Astrocyte (in vitro differentiated cells and primary cell): ENCODE results near the gene RNU6-7. TPM values are rescaled to one million over a fixed set of nuclear protein-coding genes. Genes with fewer than 3 reads are reported as not detected.

ENCODE experiments used
- DNase-seq: peaks from one replicate; pipeline ENCODE4 v3.0.0-alpha.2; 2010; ENCODE audit warnings: low read depth
- FAIRE-seq: peaks from 2 replicates; lab custom pipeline; 2011; peaks lifted over from hg19 to GRCh38; lab: Jason Lieb, UNC
- H2AFZ ChIP-seq: 2 replicates; pipeline ENCODE4 v1.6.0; 2012; ENCODE audit warnings: low read depth, low read length, inconsistent platforms
- H3K27ac ChIP-seq: 2 replicates; pipeline ENCODE4 v1.5.1; 2011; ENCODE audit warnings: low read depth, low read length, inconsistent platforms
- H3K27me3 ChIP-seq: 2 replicates; pipeline ENCODE4 v1.6.0; 2011; ENCODE audit warnings: low read length, inconsistent platforms; ENCODE audit not compliant: insufficient read depth
- H3K36me3 ChIP-seq: 2 replicates; pipeline ENCODE4 v1.5.1; 2011; ENCODE audit warnings: low read length, inconsistent platforms; ENCODE audit not compliant: insufficient read depth
- H3K4me1 ChIP-seq: 2 replicates; pipeline ENCODE4 v1.5.1; 2011; ENCODE audit warnings: low read length, inconsistent platforms; ENCODE audit not compliant: insufficient read depth
- H3K4me2 ChIP-seq: 2 replicates; pipeline ENCODE4 v1.6.0; 2012; ENCODE audit warnings: low read length, inconsistent platforms
- H3K4me3 ChIP-seq: 2 replicates; pipeline ENCODE4 v1.5.1; 2011; ENCODE audit warnings: low read depth, mild to moderate bottlenecking, low read length, inconsistent platforms; ENCODE audit not compliant: insufficient read depth
- H3K79me2 ChIP-seq: 2 replicates; pipeline ENCODE4 v1.6.0; 2012; ENCODE audit warnings: mild to moderate bottlenecking, low read length, inconsistent platforms; ENCODE audit not compliant: insufficient read depth
- H3K9ac ChIP-seq: 2 replicates; pipeline ENCODE4 v1.6.0; 2012; ENCODE audit warnings: mild to moderate bottlenecking, low read length, inconsistent platforms
- H3K9me3 ChIP-seq: 2 replicates; pipeline ENCODE4 v1.5.1; 2012; ENCODE audit warnings: low read depth, mild to moderate bottlenecking, low read length, inconsistent platforms; ENCODE audit not compliant: insufficient read depth
- H4K20me1 ChIP-seq: 2 replicates; pipeline ENCODE4 v1.6.0; 2012; ENCODE audit warnings: low read length, inconsistent platforms; ENCODE audit not compliant: insufficient read depth
- H3K27ac Mint-ChIP-seq: one replicate; pipeline ENCODE4 v1.8.0; 2021; ENCODE audit warnings: mild to moderate bottlenecking, mixed read lengths; ENCODE audit not compliant: unreplicated experiment
- H3K27me3 Mint-ChIP-seq: one replicate; pipeline ENCODE4 v1.8.0; 2021; ENCODE audit warnings: low read depth, mixed read lengths; ENCODE audit not compliant: unreplicated experiment
- H3K36me3 Mint-ChIP-seq: one replicate; pipeline ENCODE4 v1.8.0; 2021; ENCODE audit warnings: low read depth, mixed read lengths; ENCODE audit not compliant: unreplicated experiment
- H3K4me1 Mint-ChIP-seq: one replicate; pipeline ENCODE4 v1.8.0; 2021; ENCODE audit warnings: low read depth, mixed read lengths; ENCODE audit not compliant: unreplicated experiment
- H3K4me3 Mint-ChIP-seq: one replicate; pipeline ENCODE4 v1.8.0; 2021; ENCODE audit warnings: mild to moderate bottlenecking, moderate library complexity, mixed read lengths; ENCODE audit not compliant: unreplicated experiment
- H3K9me3 Mint-ChIP-seq: one replicate; pipeline ENCODE4 v1.8.0; 2021; ENCODE audit warnings: mild to moderate bottlenecking, mixed read lengths; ENCODE audit not compliant: unreplicated experiment
- CTCF ChIP-seq: IDR thresholded peaks from 2 replicates; pipeline ENCODE4 v1.5.1; 2011; ENCODE audit warnings: low read depth, mild to moderate bottlenecking, inconsistent platforms, low read length, moderate library complexity; ENCODE audit not compliant: insufficient read depth
- EZH2 ChIP-seq: IDR thresholded peaks from 2 replicates; pipeline ENCODE4 v1.6.1; 2012; ENCODE audit warnings: mild to moderate bottlenecking, low read length, inconsistent platforms; ENCODE audit not compliant: insufficient read depth
- total RNA-seq: library from RNA; stranded (reverse); gene quantifications from 2 replicates; pipeline ENCODE4 v1.2.1, GENCODE V29; 2021

RNU6-7 gene
- total RNA-seq, 1 donor from 2014 or later, result not detected

GRCh38 chr14:32230181-32230580 lies 28.3 kb downstream of the RNU6-7 start:
- H3K9me3 ChIP-seq, result no peaks in the 10 kb centered on the region
- no peaks in the 10 kb centered on the region for H3K27me3 ChIP-seq
- peak overlapping the region; percentile 66 for H3K4me2 ChIP-seq
- no peak for FAIRE-seq
- no peaks in the 10 kb centered on the region for H3K9me3 Mint-ChIP-seq
- TF ChIP-seq CTCF, result no peak
- no peak for TF ChIP-seq EZH2
- H3K36me3 Mint-ChIP-seq, result no peaks in the 10 kb centered on the region
- no peaks in the 10 kb centered on the region for H3K27me3 Mint-ChIP-seq
- H4K20me1 ChIP-seq, result no peaks in the 10 kb centered on the region
- peak overlapping the region; percentile 54 for H3K27ac Mint-ChIP-seq
- peaks cover 31% of the 10 kb centered on the region for H3K4me1 Mint-ChIP-seq
- no peak overlapping the region for H3K4me3 ChIP-seq
- no peaks in the 10 kb centered on the region for H3K79me2 ChIP-seq
- peaks cover 23% of the 10 kb centered on the region for H3K4me1 ChIP-seq
- no peak overlapping the region for H3K4me3 Mint-ChIP-seq
- H3K27ac ChIP-seq, result peak overlapping the region; percentile 70
- no peak overlapping the region for H2AFZ ChIP-seq
- peak overlapping the region; percentile 51 for H3K9ac ChIP-seq
- DNase-seq, result peak; percentile 91
- no peaks in the 10 kb centered on the region for H3K36me3 ChIP-seq

DNA sequence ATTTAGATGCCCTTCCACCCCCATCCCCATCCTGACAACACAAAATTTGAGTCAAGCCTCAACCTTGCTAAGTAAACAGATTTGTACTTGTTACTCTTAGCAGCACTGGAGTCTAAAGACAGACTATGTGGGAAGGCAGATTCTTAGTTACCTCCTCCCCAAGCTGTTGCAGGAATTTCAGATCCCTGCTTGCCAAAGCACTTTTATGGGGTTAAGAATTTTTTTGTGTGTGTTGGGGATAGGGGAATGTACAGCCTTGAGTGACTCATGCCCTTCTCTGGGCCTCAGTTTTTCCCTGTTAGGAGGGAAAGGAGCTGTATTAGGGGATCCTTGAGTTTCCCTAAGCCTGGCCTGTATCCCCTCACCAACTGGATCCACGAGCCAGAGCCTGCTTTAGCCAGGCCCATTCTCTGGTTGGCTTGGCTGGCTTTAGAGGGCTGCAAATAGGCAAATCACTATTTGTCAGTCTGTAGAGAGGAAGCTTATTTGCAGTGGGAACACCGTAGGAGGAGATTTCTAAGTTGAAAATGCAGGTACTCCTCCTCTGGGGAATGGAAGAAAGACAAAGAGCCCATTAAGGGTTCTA lies 28.9 kb downstream of the RNU6-7 start:
- Mint-ChIP-seq H3K36me3 (no peaks in the 10 kb centered on the region), H3K4me3 (no peak overlapping the region), H3K27me3 (no peaks in the 10 kb centered on the region), H3K4me1 (peaks cover 28% of the 10 kb centered on the region), H3K9me3 (no peaks in the 10 kb centered on the region), H3K27ac (peak overlapping the region; percentile 54)
- Histone ChIP-seq H3K9me3 (no peaks in the 10 kb centered on the region), H3K27ac (peak overlapping the region; percentile 70), H3K36me3 (no peaks in the 10 kb centered on the region), H4K20me1 (no peaks in the 10 kb centered on the region), H3K9ac (peak overlapping the region; percentile 51), H3K4me3 (no peak overlapping the region), H3K4me2 (peak overlapping the region; percentile 66), H2AFZ (peak overlapping the region; percentile 24), H3K79me2 (no peaks in the 10 kb centered on the region), H3K4me1 (peaks cover 21% of the 10 kb centered on the region), H3K27me3 (no peaks in the 10 kb centered on the region)
- TF ChIP-seq EZH2 (no peak), CTCF (no peak)
- FAIRE-seq, result no peak
- DNase-seq, result peak; percentile 94

DNA sequence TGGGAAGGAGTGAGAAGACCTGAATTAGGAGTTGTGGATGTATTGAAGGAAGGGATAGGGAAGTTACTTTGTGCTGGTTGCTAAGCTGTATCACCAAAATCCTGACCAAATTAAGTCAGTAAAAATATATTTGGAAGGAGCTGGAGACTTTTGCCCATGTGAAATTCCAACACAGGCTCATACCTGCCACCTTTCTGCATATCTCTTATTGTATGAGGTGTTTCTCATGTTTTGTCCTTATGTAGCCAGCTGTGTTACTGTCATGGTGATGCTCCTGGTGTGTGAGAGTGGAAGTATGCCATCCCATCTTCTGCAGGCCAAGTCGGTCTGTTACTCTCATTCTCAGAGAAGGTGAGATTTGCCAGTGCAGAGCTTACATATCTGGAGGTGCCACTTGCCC lies 30.6 kb downstream of the RNU6-7 start:
- H3K27me3 ChIP-seq, result no peaks in the 10 kb centered on the region
- Mint-ChIP-seq H3K36me3 (no peaks in the 10 kb centered on the region), H3K4me3 (no peak overlapping the region), H3K4me1 (peaks cover 22% of the 10 kb centered on the region), H3K27me3 (peaks cover 2% of the 10 kb centered on the region), H3K27ac (no peak overlapping the region), H3K9me3 (peaks cover 2% of the 10 kb centered on the region)
- TF ChIP-seq EZH2, result no peak
- TF ChIP-seq CTCF, result no peak
- H2AFZ ChIP-seq, result no peak overlapping the region
- peaks cover 21% of the 10 kb centered on the region for H3K4me1 ChIP-seq
- H3K9me3 ChIP-seq, result no peaks in the 10 kb centered on the region
- no peaks in the 10 kb centered on the region for H4K20me1 ChIP-seq
- H3K9ac ChIP-seq, result no peak overlapping the region
- no peaks in the 10 kb centered on the region for H3K79me2 ChIP-seq
- FAIRE-seq, result no peak
- no peak for DNase-seq
- no peaks in the 10 kb centered on the region for H3K36me3 ChIP-seq
- no peak overlapping the region for H3K4me3 ChIP-seq
- H3K27ac ChIP-seq, result no peak overlapping the region
- H3K4me2 ChIP-seq, result no peak overlapping the region
